IMR-90 (cell line): ENCODE results near the gene PBX4. TPM values are rescaled to one million over a fixed set of nuclear protein-coding genes. Genes with fewer than 3 reads are reported as not detected.

Experiments
- ATAC-seq: fragments of 200-7000 bp; cut with Tn5 transposase; 2 replicates; pipeline ENCODE4 v1.9.1; 2020; ENCODE audit warnings: low read depth, mild to moderate bottlenecking, moderate library complexity
- BruUV-seq: library from RNA; stranded (reverse); fragments of 400-500 nt; replicated peaks from 2 replicates; lab custom pipeline; 2021; lab: Mats Ljungman, UMichigan
- CTCF ChIA-PET: fragments of 300-600 bp; formaldehyde crosslinking; extraction: SDS; loops from one replicate; lab custom pipeline; 2021; ENCODE audit warnings: antibody characterized with exemption; lab: Yijun Ruan, JAX
- POLR2A ChIA-PET: fragments of 300-600 bp; sonication (Branson Sonifier 250); formaldehyde crosslinking; loops from one replicate; lab custom pipeline; 2022; ENCODE audit warnings: antibody characterized with exemption; ENCODE audit not compliant: unreplicated experiment; lab: Charles Lee
- DNase-seq: peaks from one replicate; pipeline ENCODE4 v3.0.0; 2013
- H2AFZ ChIP-seq: replicated peaks from 2 replicates; pipeline ENCODE3; 2013; ENCODE audit warnings: low read length, mild to moderate bottlenecking; ENCODE audit not compliant: poor library complexity
- H2AK5ac ChIP-seq: 2 replicates; pipeline ENCODE4 v1.6.1; 2013; ENCODE audit warnings: low read depth, low read length, inconsistent platforms
- H2AK9ac ChIP-seq: replicated peaks from 2 replicates; pipeline ENCODE3; 2013; ENCODE audit warnings: mild to moderate bottlenecking, low read depth, low read length, moderate library complexity; ENCODE audit not compliant: poor library complexity
- H2BK120ac ChIP-seq: 2 replicates; pipeline ENCODE4 v1.6.1; 2013; ENCODE audit warnings: low read depth, low read length, inconsistent platforms
- H2BK15ac ChIP-seq: 3 replicates; pipeline ENCODE4 v1.6.1; 2013; ENCODE audit warnings: low read depth, low read length, inconsistent platforms
- H2BK20ac ChIP-seq: 2 replicates; pipeline ENCODE4 v1.6.1; 2013; ENCODE audit warnings: low read depth, mild to moderate bottlenecking, inconsistent platforms, low read length, moderate library complexity
- H2BK5ac ChIP-seq: 2 replicates; pipeline ENCODE4 v1.6.1; 2013; ENCODE audit warnings: mild to moderate bottlenecking, low read depth, low read length, inconsistent platforms; ENCODE audit not compliant: poor library complexity, severe bottlenecking
- H3K14ac ChIP-seq: replicated peaks from 2 replicates; pipeline ENCODE4 v1.6.1; 2013; ENCODE audit warnings: low read depth, low read length, inconsistent platforms
- H3K18ac ChIP-seq: 2 replicates; pipeline ENCODE4 v1.6.1; 2013; ENCODE audit warnings: low read depth, low read length, control low read depth
- H3K23ac ChIP-seq: 2 replicates; pipeline ENCODE4 v1.6.1; 2013; ENCODE audit warnings: low read depth, low read length, inconsistent platforms
- H3K27ac ChIP-seq: 2 replicates; pipeline ENCODE4 v1.5.1; 2013; ENCODE audit warnings: mild to moderate bottlenecking, control low read depth, low read length; ENCODE audit not compliant: insufficient read depth
- H3K27me3 ChIP-seq: 2 replicates; pipeline ENCODE4 v1.6.1; 2013; ENCODE audit warnings: low read length; ENCODE audit not compliant: control insufficient read depth, insufficient read depth
- H3K36me3 ChIP-seq: 2 replicates; pipeline ENCODE4 v1.6.1; 2013; ENCODE audit warnings: low read length, mixed read lengths; ENCODE audit not compliant: control insufficient read depth, insufficient read depth
- H3K4ac ChIP-seq: 2 replicates; pipeline ENCODE4 v1.6.1; 2013; ENCODE audit warnings: low read depth, low read length, inconsistent platforms
- H3K4me1 ChIP-seq: 2 replicates; pipeline ENCODE4 v1.6.1; 2013; ENCODE audit warnings: low read length, mixed read lengths; ENCODE audit not compliant: control insufficient read depth, insufficient read depth
- H3K4me2 ChIP-seq: 2 replicates; pipeline ENCODE4 v1.6.1; 2013; ENCODE audit warnings: low read depth, mild to moderate bottlenecking, control low read depth, low read length, moderate library complexity
- H3K4me3 ChIP-seq: 2 replicates; pipeline ENCODE4 v1.5.1; 2013; ENCODE audit warnings: low read depth, mild to moderate bottlenecking, control low read depth, low read length, moderate library complexity; ENCODE audit not compliant: insufficient read depth
- H3K56ac ChIP-seq: 2 replicates; pipeline ENCODE4 v1.6.1; 2013; ENCODE audit warnings: low read length, inconsistent platforms; ENCODE audit not compliant: insufficient read depth; ENCODE audit errors: extremely low read depth
- H3K79me1 ChIP-seq, 2 experiments: 2 replicates each; pipeline ENCODE4 v1.6.1; 2013; ENCODE audit warnings: low read length in 2 of 2, inconsistent platforms in 1 of 2, low read depth in 1 of 2
- H3K9ac ChIP-seq: 2 replicates; pipeline ENCODE4 v1.6.1; 2013; ENCODE audit warnings: low read depth, low read length, control low read depth
- H3K9me1 ChIP-seq: 2 replicates; pipeline ENCODE4 v1.6.1; 2013; ENCODE audit warnings: low read length, inconsistent platforms; ENCODE audit not compliant: insufficient read depth
- H3K9me3 ChIP-seq: 2 replicates; pipeline ENCODE4 v1.6.1; 2013; ENCODE audit warnings: low read length; ENCODE audit not compliant: control insufficient read depth, insufficient read depth
- H4K20me1 ChIP-seq: 2 replicates; pipeline ENCODE4 v1.6.1; 2013; ENCODE audit warnings: low read length, inconsistent platforms; ENCODE audit not compliant: insufficient read depth
- H4K5ac ChIP-seq: 2 replicates; pipeline ENCODE4 v1.6.1; 2013; ENCODE audit warnings: mild to moderate bottlenecking, low read depth, low read length, control low read depth
- H4K8ac ChIP-seq, 2 experiments: 2 replicates each; pipeline ENCODE4 v1.6.1; 2013; ENCODE audit warnings: low read depth in 2 of 2, low read length in 2 of 2, control low read depth in 1 of 2, inconsistent platforms in 1 of 2
- H4K91ac ChIP-seq: 2 replicates; pipeline ENCODE4 v1.6.1; 2013; ENCODE audit warnings: low read depth, low read length, inconsistent platforms; ENCODE audit not compliant: insufficient read depth
- BHLHE40 ChIP-seq: fragments of 150-350 bp; IDR thresholded peaks from 2 replicates; pipeline ENCODE4 v1.6.1; 2016; ENCODE audit warnings: mild to moderate bottlenecking, low read depth, low read length
- CEBPB ChIP-seq: IDR thresholded peaks from 2 replicates; pipeline ENCODE4 v1.6.1; 2012; ENCODE audit warnings: low read depth, low read length, improper control_type of control experiment
- CHD1 ChIP-seq: IDR thresholded peaks from 2 replicates; pipeline ENCODE4 v1.6.1; 2012; ENCODE audit warnings: low read depth, low read length, improper control_type of control experiment
- CTCF ChIP-seq: conservative IDR thresholded peaks from 2 replicates; pipeline ENCODE4 v1.5.1; 2012; ENCODE audit warnings: mild to moderate bottlenecking, low read depth, low read length, improper control_type of control experiment
- FOS ChIP-seq: fragments of 150-350 bp; IDR thresholded peaks from 2 replicates; pipeline ENCODE4 v1.6.1; 2016; ENCODE audit warnings: low read depth, low read length
- MAFK ChIP-seq: IDR thresholded peaks from 2 replicates; pipeline ENCODE4 v1.6.1; 2012; ENCODE audit warnings: low read depth, low read length, improper control_type of control experiment
- MAZ ChIP-seq: IDR thresholded peaks from 2 replicates; pipeline ENCODE4 v1.6.1; 2012; ENCODE audit warnings: low read depth, mild to moderate bottlenecking, low read length, improper control_type of control experiment, moderate library complexity, borderline replicate concordance
- MXI1 ChIP-seq: IDR thresholded peaks from 2 replicates; pipeline ENCODE4 v1.6.1; 2012; ENCODE audit warnings: low read depth, mild to moderate bottlenecking, low read length, moderate library complexity, borderline replicate concordance
- NFE2L2 ChIP-seq: fragments of 150-350 bp; IDR thresholded peaks from 2 replicates; pipeline ENCODE4 v1.6.1; 2016; ENCODE audit warnings: low read depth, mild to moderate bottlenecking, low read length
- POLR2A ChIP-seq: IDR thresholded peaks from 2 replicates; pipeline ENCODE4 v1.6.1; 2012; ENCODE audit warnings: mild to moderate bottlenecking, low read depth, low read length
- RAD21 ChIP-seq: IDR thresholded peaks from 2 replicates; pipeline ENCODE4 v1.6.1; 2012; ENCODE audit warnings: low read length, improper control_type of control experiment
- RCOR1 ChIP-seq: IDR thresholded peaks from 2 replicates; pipeline ENCODE4 v1.6.1; 2012; ENCODE audit warnings: mild to moderate bottlenecking, low read length, improper control_type of control experiment; ENCODE audit not compliant: insufficient replicate concordance
- RFX5 ChIP-seq: IDR thresholded peaks from 2 replicates; pipeline ENCODE4 v1.8.0; 2012; ENCODE audit warnings: low read depth, mild to moderate bottlenecking, low read length, moderate library complexity
- SMC3 ChIP-seq: fragments of 150-350 bp; IDR thresholded peaks from 2 replicates; pipeline ENCODE4 v1.6.1; 2016; ENCODE audit warnings: low read depth, mild to moderate bottlenecking, antibody characterized with exemption, low read length, moderate library complexity
- USF2 ChIP-seq: fragments of 150-350 bp; IDR thresholded peaks from 2 replicates; pipeline ENCODE4 v1.6.1; 2017; ENCODE audit warnings: mild to moderate bottlenecking, antibody characterized with exemption, low read length, low read depth
- WGBS, 2 experiments: methylation state at CpG; one replicate each; pipeline versions ENCODE4 v1.1.5 to v1.1.7; 2013; ENCODE audit warnings: missing lambda C conversion rate in 2 of 2; ENCODE audit not compliant: insufficient read length in 1 of 2; ENCODE audit errors: extremely low coverage in 2 of 2; 5-methylcytosine and 5-hydroxymethylcytosine counted together
- dilution Hi-C: fragments of 300-500 bp; cut with HindIII; formaldehyde crosslinking; loops from one replicate; pipeline ENCODE4 v1.14.3; 2018; ENCODE audit warnings: low sequenced_read_pairs; ENCODE audit not compliant: unreplicated experiment
- in situ Hi-C: fragments of 300-500 bp; cut with MboI; formaldehyde crosslinking; loops from 3 replicates; pipeline ENCODE4 v1.14.3; 2019; ENCODE audit warnings: low sequenced_read_pairs, inconsistent platforms, mixed read lengths
- intact Hi-C: fragments of 100-400 bp; cut with micrococcal nuclease; formaldehyde crosslinking; loops from 2 replicates; pipeline ENCODE4 v1.10.0; 2022
- polyA plus RNA-seq, 3 experiments: library from polyadenylated mRNA; depleted of rRNA; stranded (reverse); fragments of >200 nt; gene quantifications; 2 replicates each; pipeline ENCODE4 v1.2.3, GENCODE V29; 2012; ENCODE audit warnings: low replicate concordance in 1 of 3
- total RNA-seq: library from RNA; depleted of rRNA; stranded (reverse); fragments of >200 nt; gene quantifications from 2 replicates; pipeline ENCODE4 v1.2.3, GENCODE V29; 2012
- TF ChIP-seq, protein P1 (sequence below): fragments of 150-350 bp; IDR thresholded peaks from 2 replicates; pipeline ENCODE4 v1.6.1; 2016; ENCODE audit warnings: low read depth, mild to moderate bottlenecking, low read length, moderate library complexity, borderline replicate concordance

The PBX4 gene
- total and polyA plus RNA-seq, 2 of the 4 experiments (the other 2 are of a cell fraction) = 0.90 to 2.9 TPM

DNA sequence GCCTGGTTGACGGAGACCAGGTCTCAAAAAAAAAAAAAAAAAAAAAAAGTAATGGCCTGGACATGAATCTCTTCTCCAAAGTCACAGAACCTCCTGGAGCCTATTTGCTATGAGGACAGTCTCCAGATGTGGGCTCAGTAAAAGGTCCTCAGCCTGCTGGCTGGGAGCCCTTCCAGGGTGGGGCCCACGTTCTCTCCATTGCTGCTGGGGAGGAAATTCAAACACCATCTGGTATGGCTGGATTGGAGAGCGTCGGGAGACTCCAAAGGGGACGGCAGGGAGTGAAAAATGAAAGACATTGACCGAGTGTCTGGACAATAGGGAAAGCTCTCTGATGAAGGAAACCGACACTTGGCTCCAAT is 1.3 kb upstream of the PBX4 start:
- no peaks in the 10 kb centered on the region for H3K9me3 ChIP-seq
- TF ChIP-seq RAD21 (no peak), SMC3 (no peak), USF2 (no peak), CHD1 (no peak), CTCF (no peak), NFE2L2 (no peak), POLR2A (no peak), FOS (no peak), MAFK (no peak), BHLHE40 (no peak), CEBPB (no peak), RCOR1 (no peak), MAZ (no peak), MXI1 (no peak), RFX5 (no peak)
- TF ChIP-seq, protein P1, sequence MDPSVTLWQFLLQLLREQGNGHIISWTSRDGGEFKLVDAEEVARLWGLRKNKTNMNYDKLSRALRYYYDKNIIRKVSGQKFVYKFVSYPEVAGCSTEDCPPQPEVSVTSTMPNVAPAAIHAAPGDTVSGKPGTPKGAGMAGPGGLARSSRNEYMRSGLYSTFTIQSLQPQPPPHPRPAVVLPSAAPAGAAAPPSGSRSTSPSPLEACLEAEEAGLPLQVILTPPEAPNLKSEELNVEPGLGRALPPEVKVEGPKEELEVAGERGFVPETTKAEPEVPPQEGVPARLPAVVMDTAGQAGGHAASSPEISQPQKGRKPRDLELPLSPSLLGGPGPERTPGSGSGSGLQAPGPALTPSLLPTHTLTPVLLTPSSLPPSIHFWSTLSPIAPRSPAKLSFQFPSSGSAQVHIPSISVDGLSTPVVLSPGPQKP = no peak
- no peak overlapping the region for H3K4me3 ChIP-seq
- no peak overlapping the region for H3K9ac ChIP-seq
- no peak overlapping the region for H3K23ac ChIP-seq
- no peak overlapping the region for H4K8ac ChIP-seq
- H2BK20ac ChIP-seq = no peak overlapping the region
- no peaks in the 10 kb centered on the region for H3K27me3 ChIP-seq
- H3K27ac ChIP-seq = no peak overlapping the region
- no peak overlapping the region for H2AK9ac ChIP-seq
- H2AK5ac ChIP-seq = no peak overlapping the region
- H3K9me1 ChIP-seq = peaks cover 10% of the 10 kb centered on the region; the same call in 1 of the 2 replicates
- H3K14ac ChIP-seq = no peak overlapping the region
- dilution Hi-C loops = no loop called here
- no peak overlapping the region for H3K4ac ChIP-seq
- DNase-seq (no peak), ATAC-seq (no peak)
- no TSS peak for BruUV-seq
- H2AFZ ChIP-seq = no peak overlapping the region
- H2BK120ac ChIP-seq = no peak overlapping the region
- H4K91ac ChIP-seq = no peak overlapping the region
- no peaks in the 10 kb centered on the region for H4K20me1 ChIP-seq
- H3K56ac ChIP-seq = no peak overlapping the region
- in situ Hi-C loops = no loop called here
- no peaks in the 10 kb centered on the region for H3K36me3 ChIP-seq
- H3K18ac ChIP-seq = no peak overlapping the region
- H4K5ac ChIP-seq = no peak overlapping the region
- H3K4me2 ChIP-seq = no peak overlapping the region
- intact Hi-C loops = loop anchor here (5.0 kb wide), 1 partner anchor 53 kb away; no protein-coding TSS in a partner anchor
- no peak overlapping the region for H2BK5ac ChIP-seq
- ChIA-PET CTCF (no interaction called here), POLR2A (no interaction called here)
- H3K4me1 ChIP-seq = peaks cover 4% of the 10 kb centered on the region; the same call in 1 of the 2 replicates
- no peak overlapping the region for H2BK15ac ChIP-seq
- 100% methylated on average over 1 of the region's 7 CpGs; no CpG with 5 or more reads in 1 of the 2 experiments for WGBS, 2 experiments
- H3K79me1 ChIP-seq = peaks cover 3 to 9% of the 10 kb centered on the region in 2 experiments; a peak in 2 of 4 replicates
